A549 (cell line): ENCODE results near the gene FRS3. TPM values are rescaled to one million over a fixed set of nuclear protein-coding genes. Genes with fewer than 3 reads are reported as not detected.

Experiments used
- ATAC-seq, 2 experiments: fragments of 200-7000 bp in 1 of 2; fragments of >200 bp in 1 of 2; cut with Nextera tagmentation in 1 of 2; cut with Tn5 transposase in 1 of 2; 3 replicates each; pipeline versions ENCODE4 v1.8.0 to v1.9.1; 2018 to 2020; ENCODE audit warnings: mild to moderate bottlenecking in 1 of 2, moderate library complexity in 1 of 2
- CTCF ChIA-PET: fragments of 300-600 bp; sonication (Branson Sonifier 250); formaldehyde crosslinking; extraction: SDS; loops from one replicate; lab custom pipeline; 2021; ENCODE audit warnings: antibody characterized with exemption, inconsistent platforms; lab: Yijun Ruan, JAX
- POLR2A ChIA-PET: fragments of 350-600 bp; formaldehyde crosslinking; extraction: SDS; loops from one replicate; lab custom pipeline; 2021; ENCODE audit warnings: antibody characterized with exemption, inconsistent platforms; lab: Yijun Ruan, JAX
- DNase-seq, 2 experiments: peaks; one replicate each; pipeline versions ENCODE4 v3.0.0 to v3.0.0-alpha.2; 2011 to 2016; ENCODE audit warnings: low read depth in 1 of 2, low spot score in 1 of 2
- FAIRE-seq: peaks from 2 replicates; lab custom pipeline; 2011; peaks lifted over from hg19 to GRCh38; lab: Jason Lieb, UNC
- H3K27ac ChIP-seq, 2 experiments: fragments of >200 bp; sonication (Bioruptor Twin); formaldehyde crosslinking; 3 replicates each; pipeline ENCODE4 v1.5.1; 2016 to 2017
- H3K4me1 ChIP-seq: fragments of >200 bp; sonication (Bioruptor Twin); formaldehyde crosslinking; 3 replicates; pipeline ENCODE4 v1.6.1; 2016
- H3K4me2 ChIP-seq: fragments of >200 bp; sonication (Bioruptor Twin); formaldehyde crosslinking; 3 replicates; pipeline ENCODE4 v1.6.1; 2016
- H3K4me3 ChIP-seq: fragments of >200 bp; sonication (Bioruptor Twin); formaldehyde crosslinking; 3 replicates; pipeline ENCODE4 v1.5.1; 2016
- H3K9me3 ChIP-seq: fragments of >200 bp; sonication (Bioruptor Twin); formaldehyde crosslinking; 3 replicates; pipeline ENCODE4 v1.6.1; 2016
- ATOH8 ChIP-seq: fragments of 250-450 bp; sonication (Bioruptor Pico); IDR thresholded peaks from 2 replicates; pipeline ENCODE4 v1.5.0; 2020; ENCODE audit warnings: low read depth, mild to moderate bottlenecking, moderate library complexity
- BHLHE40 ChIP-seq: IDR thresholded peaks from 2 replicates; pipeline ENCODE4 v1.6.1; 2012; ENCODE audit warnings: low read depth, low read length, inconsistent platforms
- CHD2 ChIP-seq: fragments of 150-350 bp; IDR thresholded peaks from 2 replicates; pipeline ENCODE4 v1.6.1; 2014; ENCODE audit warnings: low read length; ENCODE audit not compliant: partially characterized antibody
- CHD4 ChIP-seq: fragments of 200-600 bp; sonication (generic); IDR thresholded peaks from 2 replicates; pipeline ENCODE4 v1.6.1; 2016; ENCODE audit warnings: antibody characterized with exemption, mild to moderate bottlenecking, borderline replicate concordance
- E2F6 ChIP-seq: IDR thresholded peaks from 2 replicates; pipeline ENCODE4 v1.6.1; 2012; ENCODE audit warnings: low read depth, borderline replicate concordance
- EHF ChIP-seq: fragments of 250-450 bp; sonication (Bioruptor Pico); IDR thresholded peaks from 2 replicates; pipeline ENCODE4 v1.5.0; 2020; ENCODE audit warnings: mild to moderate bottlenecking
- EHMT2 ChIP-seq: fragments of 200-600 bp; sonication (generic); IDR thresholded peaks from 2 replicates; pipeline ENCODE4 v1.6.1; 2016; ENCODE audit warnings: antibody characterized with exemption, low read depth, mild to moderate bottlenecking, moderate library complexity
- EP300 ChIP-seq, 2 experiments: fragments of >200 bp; sonication (Bioruptor Twin); formaldehyde crosslinking; IDR thresholded peaks; 2 replicates in 1 of 2; 3 replicates in 1 of 2; pipeline ENCODE4 v1.6.1; 2016 to 2017
- ESRRA ChIP-seq: fragments of 150-350 bp; IDR thresholded peaks from 2 replicates; pipeline ENCODE4 v1.6.1; 2014; ENCODE audit warnings: mild to moderate bottlenecking, low read length, borderline replicate concordance
- FOSB ChIP-seq: fragments of 250-450 bp; sonication (Bioruptor Pico); IDR thresholded peaks from 2 replicates; pipeline ENCODE4 v1.5.0; 2020; ENCODE audit warnings: mild to moderate bottlenecking, moderate library complexity
- FOSL2 ChIP-seq, 2 experiments: fragments of 450-650 bp in 1 of 2; fragments of >200 bp in 1 of 2; sonication (Bioruptor Twin) in 1 of 2; formaldehyde crosslinking; IDR thresholded peaks; 2 replicates each; pipeline versions ENCODE4 v1.5.0 to v1.6.1; 2016 to 2020; ENCODE audit warnings: mild to moderate bottlenecking in 1 of 2, moderate library complexity in 1 of 2
- FOXS1 ChIP-seq: fragments of 250-450 bp; sonication (Bioruptor Pico); IDR thresholded peaks from 2 replicates; pipeline ENCODE4 v1.5.0; 2020; ENCODE audit warnings: mild to moderate bottlenecking, moderate library complexity
- HEYL ChIP-seq: fragments of 250-450 bp; sonication (Bioruptor Pico); IDR thresholded peaks from 2 replicates; pipeline ENCODE4 v1.8.0; 2021; ENCODE audit warnings: mild to moderate bottlenecking, moderate library complexity
- HOXB13 ChIP-seq: fragments of 250-450 bp; sonication (Bioruptor Pico); IDR thresholded peaks from 2 replicates; pipeline ENCODE4 v1.5.0; 2020; ENCODE audit warnings: low read depth, mild to moderate bottlenecking, moderate library complexity
- JUNB ChIP-seq: fragments of >200 bp; sonication (Bioruptor Twin); formaldehyde crosslinking; IDR thresholded peaks from 2 replicates; pipeline ENCODE4 v1.6.1; 2016
- KDM5A ChIP-seq: fragments of 200-600 bp; sonication (generic); IDR thresholded peaks from 2 replicates; pipeline ENCODE4 v1.6.1; 2016; ENCODE audit warnings: antibody characterized with exemption, mild to moderate bottlenecking
- MAZ ChIP-seq: fragments of 150-350 bp; IDR thresholded peaks from 2 replicates; pipeline ENCODE4 v1.6.1; 2014; ENCODE audit warnings: antibody characterized with exemption, low read depth, low read length, borderline replicate concordance
- MYC ChIP-seq: IDR thresholded peaks from 2 replicates; pipeline ENCODE4 v1.6.1; 2012; ENCODE audit warnings: mild to moderate bottlenecking, inconsistent platforms, low read length, improper control_type of control experiment, borderline replicate concordance
- NPAS2 ChIP-seq: fragments of 250-450 bp; sonication (Bioruptor Pico); IDR thresholded peaks from 2 replicates; pipeline ENCODE4 v1.8.0; 2022; ENCODE audit warnings: mild to moderate bottlenecking, moderate library complexity, borderline replicate concordance
- POLR2A ChIP-seq: IDR thresholded peaks from 2 replicates; pipeline ENCODE4 v1.6.1; 2012; ENCODE audit warnings: mild to moderate bottlenecking, low read length
- RAD21 ChIP-seq, 2 experiments: fragments of >200 bp in 1 of 2; sonication (Bioruptor Twin) in 1 of 2; formaldehyde crosslinking in 1 of 2; IDR thresholded peaks in 1 of 2; conservative IDR thresholded peaks in 1 of 2; 2 replicates in 1 of 2; 3 replicates in 1 of 2; pipeline ENCODE4 v1.6.1; 2012 to 2018; ENCODE audit warnings: inconsistent platforms in 1 of 2
- RARB ChIP-seq: fragments of 250-450 bp; sonication (Bioruptor Pico); IDR thresholded peaks from 2 replicates; pipeline ENCODE4 v1.8.0; 2021; ENCODE audit warnings: mild to moderate bottlenecking, moderate library complexity
- RCOR1 ChIP-seq: fragments of 150-350 bp; IDR thresholded peaks from 2 replicates; pipeline ENCODE4 v1.6.1; 2014; ENCODE audit warnings: antibody characterized with exemption, low read length, low read depth
- RNF2 ChIP-seq: fragments of 200-600 bp; sonication (generic); IDR thresholded peaks from 2 replicates; pipeline ENCODE4 v1.6.1; 2016; ENCODE audit warnings: low read depth, mild to moderate bottlenecking, antibody characterized with exemption, moderate library complexity, borderline replicate concordance
- SREBF2 ChIP-seq: fragments of 450-650 bp; IDR thresholded peaks from 2 replicates; pipeline ENCODE4 v1.6.1; 2014; ENCODE audit warnings: mild to moderate bottlenecking, moderate library complexity
- USF2 ChIP-seq: fragments of 450-650 bp; IDR thresholded peaks from 2 replicates; pipeline ENCODE4 v1.6.1; 2014; ENCODE audit warnings: antibody characterized with exemption
- ZC3H11A ChIP-seq: fragments of 450-650 bp; IDR thresholded peaks from 2 replicates; pipeline ENCODE4 v1.6.1; 2014; ENCODE audit warnings: antibody characterized with exemption, mild to moderate bottlenecking
- ZFP36 ChIP-seq: fragments of 450-650 bp; IDR thresholded peaks from 2 replicates; pipeline ENCODE4 v1.6.1; 2014; ENCODE audit warnings: borderline replicate concordance; ENCODE audit not compliant: partially characterized antibody
- ZNF302 ChIP-seq: fragments of 250-450 bp; sonication (Bioruptor Pico); IDR thresholded peaks from 2 replicates; pipeline ENCODE4 v1.9.0; 2021; ENCODE audit warnings: inconsistent platforms, mild to moderate bottlenecking, moderate library complexity
- WGBS: methylation state at CpG from one replicate; pipeline ENCODE4 v1.1.6; 2017; ENCODE audit errors: missing lambda C conversion rate; 5-methylcytosine and 5-hydroxymethylcytosine counted together
- polyA plus RNA-seq, 4 experiments: library from polyadenylated mRNA; depleted of rRNA in 3 of 4; stranded (reverse); fragments of >200 nt; fragmentation: RNase III in 1 of 4; extraction: RNeasy Plus Mini Kit Qiagen cat#74134 plus additional on column Dnase treatment in 1 of 4; gene quantifications; 2 replicates in 3 of 4; 3 replicates in 1 of 4; pipeline ENCODE4 v1.2.3, GENCODE V29; 2011 to 2017

FRS3 gene
- polyA plus RNA-seq, 2 of the 4 experiments (the other 2 are of a cell fraction): 1.9 to 2.0 TPM

- POLR2A ChIA-PET: interaction anchor here (0.7 to 1.9 kb wide), 4 partner anchors 10 to 324 kb away, joined by 3 to 13 read pairs (median 8); no protein-coding TSS in a partner anchor
- H3K4me1 ChIP-seq: peaks cover 29% of the 10 kb centered on the region
- no peak for TF ChIP-seq FOXS1 (CRISPR knock-in tag)
- no peak for TF ChIP-seq JUNB
- no peak for DNase-seq
- peak overlapping the region; percentile 20; the same call in 1 of the 3 replicates for H3K4me3 ChIP-seq
- ATAC-seq: no peak; a peak in 1 of 6 replicates
- FAIRE-seq: no peak
- CTCF ChIA-PET: interaction anchor here (1.3 to 5.2 kb wide), 5 partner anchors 10 to 65 kb away, joined by 3 to 31 read pairs (median 6); partner anchors contain the start of gene TOMM6
- peak overlapping the region; percentile 81 for H3K4me2 ChIP-seq
- H3K27ac ChIP-seq: peak overlapping the region; percentile 76 to 89
- H3K9me3 ChIP-seq: no peaks in the 10 kb centered on the region
- WGBS: 60% methylated on average over 7 of the region's 8 CpGs
Measured at GRCh38 chr6:41722969-41723529, 56.7 kb downstream of the FRS3 start.

- no peak for FAIRE-seq
- POLR2A ChIA-PET: no interaction called here
- CTCF ChIA-PET: interaction anchor here (0.9 to 5.2 kb wide), 5 partner anchors 9 to 354 kb away, joined by 3 to 31 read pairs (median 5); no protein-coding TSS in a partner anchor
- TF ChIP-seq USF2 (no peak), HOXB13 (CRISPR knock-in tag) (no peak), SREBF2 (no peak), POLR2A (no peak), ZNF302 (CRISPR knock-in tag) (no peak), RAD21 (conservative IDR thresholded peaks at IDR 0.05 in 1 of 2, IDR thresholded peaks at IDR 0.05 in 1 of 2) (no peak), HEYL (no peak), EHMT2 (no peak), EP300 (IDR thresholded peaks at IDR 0.05) (no peak), ATOH8 (CRISPR knock-in tag) (no peak), CHD4 (no peak), ZC3H11A (no peak), ESRRA (no peak), FOSB (CRISPR knock-in tag) (no peak), RARB (CRISPR knock-in tag) (no peak), FOXS1 (CRISPR knock-in tag) (no peak), KDM5A (no peak), EHF (CRISPR knock-in tag) (no peak), MAZ (no peak), NPAS2 (CRISPR knock-in tag) (no peak)
- peaks cover 42% of the 10 kb centered on the region for H3K4me1 ChIP-seq
- no peak overlapping the region for H3K4me2 ChIP-seq
- WGBS: 84% methylated on average over 3 of the region's 3 CpGs
- no peaks in the 10 kb centered on the region for H3K9me3 ChIP-seq
- DNase-seq: no peak
- peak overlapping the region in 1 of 2 experiments; percentile 55; a peak in 3 of 6 replicates for H3K27ac ChIP-seq
- no peak overlapping the region for H3K4me3 ChIP-seq
- ATAC-seq: no peak
Measured at GRCh38 chr6:41721414-41721813, 58.3 kb downstream of the FRS3 start.

- no peaks in the 10 kb centered on the region for H3K9me3 ChIP-seq
- peak overlapping the region in 1 of 2 experiments; percentile 55; a peak in 2 of 6 replicates for H3K27ac ChIP-seq
- H3K4me3 ChIP-seq: no peak overlapping the region
- H3K4me2 ChIP-seq: no peak overlapping the region
- ChIA-PET POLR2A (no interaction called here), CTCF (interaction anchor here (0.6 to 1.9 kb wide), 4 partner anchors 13 to 412 kb away, joined by 3 to 15 read pairs (median 3); no protein-coding TSS in a partner anchor)
- WGBS: no CpG with 5 or more reads among the region's 2 CpGs
- DNase-seq: no peak
- no peak for FAIRE-seq
- no peak for ATAC-seq
- peaks cover 49% of the 10 kb centered on the region for H3K4me1 ChIP-seq
- no peak for TF ChIP-seq RNF2
- no peak for TF ChIP-seq CHD2
- TF ChIP-seq USF2: no peak
- no peak for TF ChIP-seq MYC
- no peak for TF ChIP-seq EHMT2
- TF ChIP-seq BHLHE40: no peak
- no peak for TF ChIP-seq ATOH8 (CRISPR knock-in tag)
- TF ChIP-seq RCOR1: no peak
- no peak for TF ChIP-seq FOSL2 (IDR thresholded peaks at IDR 0.05)
- TF ChIP-seq FOSL2 (CRISPR knock-in tag; IDR thresholded peaks at IDR 0.05): no peak
- no peak for TF ChIP-seq HEYL
- TF ChIP-seq ZFP36: no peak
- no peak for TF ChIP-seq ZNF302 (CRISPR knock-in tag)
- no peak for TF ChIP-seq E2F6
Measured at GRCh38 chr6:41720783-41721182, 58.9 kb downstream of the FRS3 start.
